Measurements from ENCODE around the gene KRT8.
"Not testable (repeated sequence)": the region's sequence is repeated elsewhere in the genome, so short reads cannot be mapped to it uniquely, and the experiment has no call there.

KRT8 gene
- 0 to 19.6 (median 0.39) reads per million in 9 experiments for total RNA-seq

DNA sequence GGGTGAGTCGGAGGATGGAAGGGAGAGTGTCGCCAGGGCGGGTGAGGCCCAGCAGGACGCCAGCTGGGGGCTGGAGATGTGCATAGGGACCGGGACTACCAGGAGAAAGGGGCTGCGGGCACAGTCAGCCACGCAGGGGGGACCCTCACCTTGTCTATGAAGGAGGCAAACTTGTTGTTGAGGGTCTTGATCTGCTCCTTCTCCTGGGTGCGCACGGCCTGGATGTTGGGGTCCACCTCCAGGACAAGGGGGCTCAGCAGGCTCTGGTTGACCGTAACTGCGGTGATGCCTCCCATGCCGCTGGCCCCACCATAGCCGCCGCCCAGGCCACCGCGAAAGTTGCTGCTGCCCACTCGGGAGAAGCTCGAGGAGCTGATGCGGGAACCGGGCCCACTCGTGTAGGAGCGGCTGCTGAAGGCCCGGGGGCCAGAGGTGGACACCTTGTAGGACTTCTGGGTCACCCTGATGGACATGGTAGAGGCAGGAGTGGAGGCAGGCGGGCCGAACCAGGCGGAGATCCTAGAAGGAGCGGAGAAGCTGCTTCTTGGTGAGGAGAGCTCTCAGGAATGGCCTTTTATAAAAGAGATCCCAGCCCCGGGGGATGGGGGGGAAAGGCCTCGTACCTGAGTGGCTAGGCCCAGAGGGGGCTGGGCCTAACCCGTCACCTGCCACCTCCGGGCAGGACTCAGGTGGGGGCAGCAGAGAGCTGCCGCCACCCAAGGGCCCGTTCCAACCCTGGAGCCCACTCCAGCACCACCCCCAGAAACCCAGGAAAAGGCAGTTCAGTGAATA lies at the start of gene KRT8:
Gene KRT8, minus strand, starts transcription at position 568 of the 792 bp plus-strand sequence. Its CDS starts 95 bp downstream, at position 473.
- peak within 1 kb of the TSS; percentile 68 to 83 for H3K4me3 Mint-ChIP-seq
- peak within 1 kb of the TSS; percentile 44 to 95 for H3K27ac Mint-ChIP-seq
- DNase-seq; H3K4me1 Mint-ChIP-seq (ENCODE audit: low read depth in 2 of 2); H3K9me3 Mint-ChIP-seq; H3K36me3 Mint-ChIP-seq (ENCODE audit: insufficient read depth); ATAC-seq (replicated peaks): not testable (repeated sequence)
- peaks cover 15 to 22% of the 10 kb centered on the region in 2 donors for H3K27me3 Mint-ChIP-seq

DNA sequence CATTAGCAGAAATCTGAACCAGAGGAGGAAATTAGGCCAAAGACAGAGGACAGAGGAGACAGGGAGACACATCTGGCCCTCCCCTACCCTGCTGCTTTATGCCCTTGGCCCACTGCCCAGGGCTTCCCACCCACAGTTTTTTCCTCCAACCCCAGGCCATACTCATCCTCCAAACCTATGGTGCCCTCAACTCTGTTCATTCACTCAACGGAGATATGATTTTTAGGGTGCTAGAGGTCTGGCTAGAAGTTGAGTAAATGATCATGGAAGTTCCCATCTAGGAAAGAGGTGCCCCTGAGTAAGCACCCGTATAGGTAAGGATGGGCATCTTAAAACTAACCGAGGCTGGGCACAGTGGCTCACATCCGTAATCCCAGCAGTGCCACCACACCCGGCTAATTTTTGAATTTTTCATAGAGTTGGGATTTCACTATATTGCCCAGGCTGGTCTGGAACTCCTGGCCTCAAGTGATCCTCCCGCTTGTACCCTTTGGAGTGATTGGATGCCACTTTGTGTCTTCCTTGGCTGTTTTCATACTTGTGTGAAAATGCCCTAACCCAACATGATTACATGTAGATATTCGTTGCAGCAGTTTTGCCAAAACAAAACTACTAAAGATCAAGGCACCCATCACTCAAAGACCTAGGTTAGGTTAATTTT lies 48.4 kb upstream of the KRT8 start:
- Mint-ChIP-seq H3K36me3 (ENCODE audit: insufficient read depth) (no peaks in the 10 kb centered on the region), H3K27ac (peak overlapping the region in 1 of 2 donors; percentile 3), H3K9me3 (no peaks in the 10 kb centered on the region), H3K4me3 (no peak overlapping the region), H3K27me3 (peaks cover 0 to 8% of the 10 kb centered on the region in 2 donors), H3K4me1 (ENCODE audit: low read depth in 2 of 2) (peaks cover 2 to 5% of the 10 kb centered on the region in 2 donors)
- DNase-seq (no peak), ATAC-seq (replicated peaks) (no peak)

DNA sequence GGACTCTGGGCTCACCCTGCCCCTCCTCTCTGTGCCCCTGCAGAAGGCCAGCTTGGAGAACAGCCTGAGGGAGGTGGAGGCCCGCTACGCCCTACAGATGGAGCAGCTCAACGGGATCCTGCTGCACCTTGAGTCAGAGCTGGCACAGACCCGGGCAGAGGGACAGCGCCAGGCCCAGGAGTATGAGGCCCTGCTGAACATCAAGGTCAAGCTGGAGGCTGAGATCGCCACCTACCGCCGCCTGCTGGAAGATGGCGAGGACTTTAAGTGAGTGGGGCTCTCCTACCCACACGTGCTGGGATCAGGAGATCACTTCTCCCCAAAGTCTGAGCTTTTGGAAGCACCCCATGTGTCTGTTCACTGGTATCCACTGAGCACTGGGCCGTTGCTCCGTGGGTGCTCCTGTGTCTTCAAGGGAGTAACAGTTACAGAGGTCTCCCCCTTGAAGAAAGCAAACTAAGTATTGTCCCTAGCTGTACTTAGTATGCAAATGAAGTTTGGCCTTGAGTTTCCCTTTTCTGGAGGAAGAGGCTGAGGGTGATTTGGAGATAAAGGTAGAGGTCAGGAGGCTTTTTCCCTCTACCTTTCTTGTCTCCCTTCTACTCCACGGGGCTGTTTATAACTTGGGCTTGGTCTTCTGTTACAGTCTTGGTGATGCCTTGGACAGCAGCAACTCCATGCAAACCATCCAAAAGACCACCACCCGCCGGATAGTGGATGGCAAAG lies 47.4 kb upstream of the KRT8 start:
- no peak for DNase-seq
- Mint-ChIP-seq H3K27me3 (peaks cover 0 to 8% of the 10 kb centered on the region in 2 donors), H3K27ac (peak overlapping the region in 1 of 2 donors; percentile 3), H3K4me3 (no peak overlapping the region), H3K4me1 (ENCODE audit: low read depth in 2 of 2) (peaks cover 2 to 5% of the 10 kb centered on the region in 2 donors), H3K9me3 (no peaks in the 10 kb centered on the region), H3K36me3 (ENCODE audit: insufficient read depth) (no peaks in the 10 kb centered on the region)
- ATAC-seq (replicated peaks): no peak

DNA sequence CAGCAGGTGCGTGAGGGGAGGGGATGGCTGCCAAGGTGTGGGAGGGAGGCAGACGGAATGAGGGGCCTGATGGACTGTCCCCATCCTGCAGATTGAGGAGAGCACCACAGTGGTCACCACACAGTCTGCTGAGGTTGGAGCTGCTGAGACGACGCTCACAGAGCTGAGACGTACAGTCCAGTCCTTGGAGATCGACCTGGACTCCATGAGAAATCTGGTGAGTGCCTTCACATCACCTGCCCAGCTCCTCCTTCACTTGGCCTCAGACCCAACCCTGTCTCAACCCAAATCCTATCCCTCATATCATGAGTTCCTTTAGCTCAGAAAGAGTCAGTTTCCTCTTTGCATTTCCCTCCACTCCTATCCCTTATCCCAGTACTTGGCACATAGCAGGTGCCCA lies 46.8 kb upstream of the KRT8 start:
- Mint-ChIP-seq H3K4me1 (ENCODE audit: low read depth in 2 of 2) (peaks cover 2 to 5% of the 10 kb centered on the region in 2 donors), H3K36me3 (ENCODE audit: insufficient read depth) (no peaks in the 10 kb centered on the region), H3K27me3 (peaks cover 0 to 8% of the 10 kb centered on the region in 2 donors), H3K27ac (no peak overlapping the region), H3K9me3 (no peaks in the 10 kb centered on the region), H3K4me3 (no peak overlapping the region)
- DNase-seq (no peak), ATAC-seq (replicated peaks) (no peak)

DNA sequence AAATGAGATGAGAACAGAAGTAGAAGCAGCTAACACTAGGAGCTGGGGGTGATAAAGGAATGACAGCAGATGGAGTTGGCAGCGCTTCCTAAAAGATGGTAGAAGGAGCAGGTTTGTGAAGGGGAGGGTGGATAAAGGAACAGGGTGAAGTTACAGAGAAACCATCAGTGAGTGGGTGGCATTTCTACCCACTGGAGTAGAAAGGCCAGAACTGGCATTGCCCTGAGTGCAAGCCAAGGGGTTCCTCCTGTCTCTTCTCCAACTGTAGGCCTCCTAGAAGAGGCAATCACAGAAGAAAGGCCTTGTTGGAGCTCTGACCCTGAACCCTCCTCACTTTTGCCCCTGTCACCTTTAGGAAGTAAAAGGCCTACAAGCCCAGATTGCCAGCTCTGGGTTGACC lies 46.2 kb upstream of the KRT8 start:
- peaks cover 2 to 5% of the 10 kb centered on the region in 2 donors for H3K4me1 Mint-ChIP-seq (ENCODE audit: low read depth in 2 of 2)
- H3K9me3 Mint-ChIP-seq: no peaks in the 10 kb centered on the region
- H3K4me3 Mint-ChIP-seq: no peak overlapping the region
- ATAC-seq (replicated peaks): no peak
- H3K27me3 Mint-ChIP-seq: peaks cover 0 to 8% of the 10 kb centered on the region in 2 donors
- no peak overlapping the region for H3K27ac Mint-ChIP-seq
- no peak for DNase-seq
- no peaks in the 10 kb centered on the region for H3K36me3 Mint-ChIP-seq (ENCODE audit: insufficient read depth)

DNA sequence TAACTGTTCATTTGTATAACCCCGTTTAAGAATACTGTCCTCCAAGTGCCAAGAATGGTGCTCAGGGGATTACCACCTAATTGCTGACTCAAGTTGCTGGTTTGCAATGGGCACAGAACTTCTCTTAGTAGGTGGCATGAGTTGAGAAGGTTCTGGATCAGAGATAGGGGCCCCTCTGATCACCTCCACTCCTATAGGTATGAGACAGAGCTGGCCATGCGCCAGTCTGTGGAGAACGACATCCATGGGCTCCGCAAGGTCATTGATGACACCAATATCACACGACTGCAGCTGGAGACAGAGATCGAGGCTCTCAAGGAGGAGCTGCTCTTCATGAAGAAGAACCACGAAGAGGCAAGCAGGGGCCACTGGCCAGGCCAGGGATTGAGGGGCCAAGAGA lies 45.7 kb upstream of the KRT8 start:
- Mint-ChIP-seq H3K36me3 (ENCODE audit: insufficient read depth) (no peaks in the 10 kb centered on the region), H3K27ac (no peak overlapping the region), H3K27me3 (peaks cover 3 to 13% of the 10 kb centered on the region in 2 donors), H3K9me3 (no peaks in the 10 kb centered on the region), H3K4me1 (ENCODE audit: low read depth in 2 of 2) (peaks cover 2 to 5% of the 10 kb centered on the region in 2 donors), H3K4me3 (no peak overlapping the region)
- no peak for ATAC-seq (replicated peaks)
- DNase-seq: no peak

DNA sequence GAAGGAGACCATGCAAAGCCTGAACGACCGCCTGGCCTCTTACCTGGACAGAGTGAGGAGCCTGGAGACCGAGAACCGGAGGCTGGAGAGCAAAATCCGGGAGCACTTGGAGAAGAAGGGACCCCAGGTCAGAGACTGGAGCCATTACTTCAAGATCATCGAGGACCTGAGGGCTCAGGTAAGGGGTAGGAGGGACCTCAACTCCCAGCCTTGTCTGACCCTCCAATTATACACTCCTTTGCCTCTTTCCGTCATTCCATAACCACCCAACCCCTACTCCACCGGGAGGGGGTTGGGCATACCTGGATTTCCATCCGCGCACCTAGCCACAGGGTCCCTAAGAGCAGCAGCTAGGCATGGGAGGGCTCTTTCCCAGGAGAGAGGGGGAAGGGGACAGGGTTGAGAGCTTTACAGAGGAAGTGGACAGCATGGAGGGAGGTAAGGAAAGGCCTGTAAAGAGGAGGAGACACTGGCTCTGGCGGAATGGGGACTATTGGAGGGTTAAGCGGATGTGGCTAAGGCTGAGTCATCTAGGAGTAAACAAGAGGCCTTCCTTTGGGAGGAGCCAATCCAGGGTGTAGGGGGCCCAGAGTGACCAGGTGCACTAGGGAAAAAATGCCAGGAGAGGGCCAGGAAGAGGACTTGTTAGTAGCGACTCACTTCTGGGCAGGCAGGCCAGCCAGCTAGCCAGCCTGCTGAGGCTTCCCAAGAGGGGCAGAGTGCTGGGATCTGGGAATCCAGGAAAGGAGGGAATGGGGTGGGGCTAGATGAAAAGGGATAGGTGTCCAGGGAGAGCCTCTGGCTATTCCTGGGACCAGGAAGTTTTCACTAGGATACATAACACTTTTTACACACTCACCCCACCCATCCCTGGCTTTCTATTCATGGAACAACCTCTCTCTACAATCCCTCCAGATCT lies 44.8 kb upstream of the KRT8 start:
- Mint-ChIP-seq H3K9me3 (no peaks in the 10 kb centered on the region), H3K36me3 (ENCODE audit: insufficient read depth) (no peaks in the 10 kb centered on the region), H3K27ac (peak overlapping the region in 1 of 2 donors; percentile 34), H3K27me3 (peaks cover 12 to 22% of the 10 kb centered on the region in 2 donors), H3K4me3 (peak overlapping the region; percentile 76 to 83), H3K4me1 (ENCODE audit: low read depth in 2 of 2) (peaks cover 2 to 5% of the 10 kb centered on the region in 2 donors)
- ATAC-seq (replicated peaks): no peak
- DNase-seq: no peak

DNA sequence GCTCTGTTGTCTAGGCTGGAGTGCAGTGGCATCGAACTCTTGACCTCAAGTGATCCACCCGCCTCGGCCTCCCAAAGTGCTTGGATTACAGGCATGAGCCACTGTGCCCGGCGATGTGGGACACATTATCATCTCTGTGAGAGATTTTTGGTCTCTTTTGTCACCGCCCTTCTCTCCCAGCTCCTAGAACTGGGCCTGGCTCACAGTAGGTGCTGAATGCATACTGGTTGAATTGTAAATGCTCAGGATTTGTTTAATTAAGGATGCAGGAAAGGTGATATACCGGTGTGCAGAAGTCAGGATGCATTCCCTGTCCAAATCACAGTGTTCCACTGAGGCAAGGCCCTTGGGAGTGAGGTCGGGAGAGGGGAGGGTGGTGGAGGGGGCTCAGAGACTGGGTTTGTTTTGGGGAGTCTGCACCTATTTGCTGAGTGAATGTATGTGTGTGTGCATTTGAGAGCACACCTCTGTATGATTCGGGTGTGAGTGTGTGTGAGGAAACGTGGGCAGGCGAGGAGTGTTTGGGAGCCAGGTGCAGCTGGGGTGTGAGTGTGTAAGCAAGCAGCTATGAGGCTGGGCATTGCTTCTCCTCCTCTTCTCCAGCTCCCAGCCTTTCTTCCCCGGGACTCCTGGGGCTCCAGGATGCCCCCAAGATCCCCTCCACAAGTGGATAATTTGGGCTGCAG lies 43.0 kb upstream of the KRT8 start:
- peaks cover 2 to 5% of the 10 kb centered on the region in 2 donors for H3K4me1 Mint-ChIP-seq (ENCODE audit: low read depth in 2 of 2)
- no peaks in the 10 kb centered on the region for H3K36me3 Mint-ChIP-seq (ENCODE audit: insufficient read depth)
- peak overlapping the region; percentile 72 to 74 for H3K27ac Mint-ChIP-seq
- peaks cover 26 to 40% of the 10 kb centered on the region in 2 donors for H3K27me3 Mint-ChIP-seq
- ATAC-seq (replicated peaks): no peak
- H3K4me3 Mint-ChIP-seq: peak overlapping the region; percentile 76 to 83
- no peak for DNase-seq
- no peaks in the 10 kb centered on the region for H3K9me3 Mint-ChIP-seq

DNA sequence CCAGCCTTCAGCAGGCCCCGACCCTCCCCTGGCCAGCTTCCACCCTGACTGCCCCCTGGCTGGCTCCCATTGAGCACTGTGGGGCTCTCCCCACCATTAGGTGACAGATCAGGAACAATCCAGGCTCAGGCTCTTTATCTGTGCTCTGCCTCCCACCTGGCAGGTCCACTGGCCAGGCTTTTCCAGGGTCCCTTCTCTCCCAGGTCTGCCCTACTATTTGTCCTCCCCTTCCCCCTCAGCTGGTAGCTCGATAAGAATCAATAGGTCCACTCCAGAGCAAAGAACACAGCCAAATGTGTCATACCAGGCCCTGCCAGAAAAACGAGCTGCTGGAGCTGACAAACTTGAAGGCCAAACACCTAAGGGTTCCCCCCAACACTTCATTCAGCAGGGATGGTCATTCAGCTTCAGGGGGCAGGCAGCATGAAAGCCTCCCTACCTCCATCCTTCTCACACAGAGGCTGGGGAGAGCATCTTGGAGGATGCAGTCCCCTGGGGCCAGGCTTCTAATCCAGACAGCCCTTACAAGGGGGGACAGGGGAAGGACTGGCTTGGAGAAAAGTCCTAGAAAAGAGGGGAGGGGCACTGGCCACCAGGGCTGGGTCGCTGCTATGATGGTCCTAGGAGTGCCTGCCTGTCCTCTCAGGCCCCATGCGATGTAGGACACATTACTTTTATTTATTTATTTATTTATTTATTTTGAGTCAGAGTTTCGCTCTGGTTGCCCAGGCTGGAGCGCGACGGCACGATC lies 42.1 kb upstream of the KRT8 start:
- Mint-ChIP-seq H3K27ac (no peak overlapping the region), H3K36me3 (ENCODE audit: insufficient read depth) (no peaks in the 10 kb centered on the region), H3K9me3 (no peaks in the 10 kb centered on the region), H3K27me3 (peaks cover 26 to 48% of the 10 kb centered on the region in 2 donors), H3K4me1 (ENCODE audit: low read depth in 2 of 2) (peaks cover 2 to 5% of the 10 kb centered on the region in 2 donors), H3K4me3 (no peak overlapping the region)
- DNase-seq (no peak), ATAC-seq (replicated peaks) (no peak)

DNA sequence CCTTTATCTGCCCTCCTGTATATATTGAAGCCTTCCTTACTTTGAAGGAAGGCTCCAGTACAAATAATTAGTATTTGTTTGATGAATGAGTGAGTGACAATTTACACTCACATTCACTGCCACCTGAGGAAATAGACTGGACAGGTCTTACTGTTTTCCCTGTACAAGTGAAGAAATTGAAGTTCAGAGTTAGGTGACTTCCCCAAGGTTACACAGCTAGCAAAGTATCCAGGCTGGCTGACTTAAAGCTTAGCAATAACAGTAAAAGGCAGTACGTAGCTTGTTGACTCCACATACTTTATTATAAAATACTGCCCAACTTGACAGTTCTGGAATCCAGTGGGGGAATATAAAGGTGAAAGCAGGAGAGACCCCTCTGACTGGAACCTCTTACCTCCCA lies 41.5 kb upstream of the KRT8 start:
- Mint-ChIP-seq H3K36me3 (ENCODE audit: insufficient read depth) (no peaks in the 10 kb centered on the region), H3K4me1 (ENCODE audit: low read depth in 2 of 2) (peaks cover 2 to 5% of the 10 kb centered on the region in 2 donors), H3K27ac (no peak overlapping the region), H3K9me3 (no peaks in the 10 kb centered on the region), H3K27me3 (peaks cover 26 to 48% of the 10 kb centered on the region in 2 donors), H3K4me3 (no peak overlapping the region)
- no peak for DNase-seq
- ATAC-seq (replicated peaks): no peak

DNA sequence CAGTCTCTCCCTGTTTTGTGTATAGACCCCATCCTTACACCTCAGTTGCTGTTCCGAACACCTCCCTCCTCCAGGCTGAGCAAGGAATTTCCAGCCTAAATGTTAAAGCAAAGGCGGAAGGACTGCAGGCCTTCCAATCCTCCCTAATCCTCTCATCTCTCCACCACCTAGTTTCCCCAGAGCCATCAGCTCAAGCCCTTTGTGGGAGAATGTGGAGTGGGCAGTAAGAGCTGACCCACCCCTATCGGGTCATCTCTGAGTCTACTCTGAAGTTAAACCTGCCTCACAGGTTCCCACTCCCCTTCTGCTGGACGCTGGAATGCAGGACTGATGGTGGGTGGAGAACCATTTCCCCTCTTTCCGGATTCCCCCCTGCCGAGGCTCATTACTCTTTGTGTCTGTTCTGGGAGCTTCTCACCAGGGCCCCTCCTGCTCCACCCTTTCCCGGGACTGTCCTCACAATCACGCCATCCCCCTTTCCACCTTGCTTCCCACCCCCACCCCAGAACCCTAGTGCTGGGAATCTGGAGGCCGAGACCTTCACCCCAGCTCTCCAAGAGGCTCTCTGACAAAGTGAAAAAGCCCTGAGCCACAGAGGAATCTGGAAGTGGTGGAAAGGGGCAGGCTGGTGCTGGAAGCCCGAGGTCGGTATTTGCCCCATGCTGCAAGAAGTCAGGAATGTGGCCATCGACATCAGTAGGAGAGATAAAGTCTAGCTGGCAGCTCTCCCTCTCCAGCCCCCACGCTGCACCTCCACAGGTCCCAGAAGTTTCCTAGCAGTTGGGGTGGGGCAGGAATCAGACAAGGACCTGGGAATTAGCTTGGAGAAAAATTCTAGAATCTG lies 40.7 kb upstream of the KRT8 start:
- DNase-seq: no peak
- no peak overlapping the region for H3K27ac Mint-ChIP-seq
- H3K36me3 Mint-ChIP-seq (ENCODE audit: insufficient read depth): no peaks in the 10 kb centered on the region
- no peak overlapping the region for H3K4me3 Mint-ChIP-seq
- peaks cover 2 to 5% of the 10 kb centered on the region in 2 donors for H3K4me1 Mint-ChIP-seq (ENCODE audit: low read depth in 2 of 2)
- ATAC-seq (replicated peaks): no peak
- peaks cover 26 to 48% of the 10 kb centered on the region in 2 donors for H3K27me3 Mint-ChIP-seq
- no peaks in the 10 kb centered on the region for H3K9me3 Mint-ChIP-seq
